ENCODE measurements around the gene KIAA0825. TPM values are rescaled to one million over a fixed set of nuclear protein-coding genes. Genes with fewer than 3 reads are reported as not detected.

Gene KIAA0825
- total and polyA plus RNA-seq, 2 of the 8 experiments (the other 6 are each of a cell fraction or from before 2014, with no cell fraction given): 0.60 to 1.0 TPM

GRCh38 chr5:94420885-94421284, 197.5 kb downstream of the KIAA0825 start:
- DNase-seq (ENCODE audit: low read depth in 1 of 2, low spot score in 2 of 2): no peak
- H4K20me1 ChIP-seq (replicated peaks in 1 of 2; ENCODE audit: control insufficient read depth in 1 of 2, insufficient read depth in 2 of 2, low read length in 2 of 2): no peaks in the 10 kb centered on the region
- 88% methylated on average over 2 of the region's 2 CpGs; no CpG with 5 or more reads in 1 of the 2 experiments for WGBS, 2 experiments (ENCODE audit: extremely low coverage in 1 of 2, insufficient coverage in 1 of 2, insufficient read length in 1 of 2, insufficient replicate concordance in 2 of 2, low coverage in 1 of 2, low lambda C conversion rate in 2 of 2, missing lambda C conversion rate in 1 of 2)
- H3K27me3 ChIP-seq (replicated peaks in 1 of 4; ENCODE audit: control insufficient read depth in 3 of 4, extremely low read depth in 1 of 4, insufficient read depth in 3 of 4, low read length in 3 of 4): no peaks in the 10 kb centered on the region
- no peak overlapping the region for H3K18ac ChIP-seq (ENCODE audit: extremely low read depth, low read length)
- no peak overlapping the region for H3K4me3 ChIP-seq (ENCODE audit: extremely low read depth in 1 of 4, insufficient read depth in 2 of 4, low read depth in 3 of 4, low read length in 4 of 4)
- H4K91ac ChIP-seq (replicated peaks; ENCODE audit: insufficient read length, low read length): no peak overlapping the region
- H2BK12ac ChIP-seq (ENCODE audit: low read depth, low read length): no peak overlapping the region
- H3K9ac ChIP-seq (replicated peaks in 1 of 4; ENCODE audit: extremely low read depth in 1 of 4, low read depth in 3 of 4, low read length in 3 of 4): no peak overlapping the region
- H2BK120ac ChIP-seq (replicated peaks; ENCODE audit: low read depth, low read length): no peak overlapping the region
- H3K79me1 ChIP-seq (ENCODE audit: low read depth, low read length): no peaks in the 10 kb centered on the region
- no peaks in the 10 kb centered on the region for H3K79me2 ChIP-seq (ENCODE audit: control insufficient read depth in 1 of 2, insufficient read depth in 2 of 2, low read length in 2 of 2)
- H3K4me1 ChIP-seq (replicated peaks in 1 of 4; ENCODE audit: control insufficient read depth in 3 of 4, insufficient read depth in 4 of 4, low read length in 3 of 4): no peaks in the 10 kb centered on the region; a peak in 1 of 7 replicates
- H2BK15ac ChIP-seq (ENCODE audit: low read length): no peak overlapping the region
- H2AFZ ChIP-seq (ENCODE audit: low read length): no peak overlapping the region
- H2AK5ac ChIP-seq (ENCODE audit: low read depth, low read length): no peak overlapping the region
- no peak overlapping the region for H4K5ac ChIP-seq (ENCODE audit: insufficient read length, low read depth, low read length)
- no peak overlapping the region for H3K27ac ChIP-seq (ENCODE audit: low read depth, low read length)
- no peak overlapping the region for H3K56ac ChIP-seq (replicated peaks; ENCODE audit: insufficient read length, low read depth, low read length)
- no peak overlapping the region for H2BK20ac ChIP-seq (ENCODE audit: low read length)
- H2BK5ac ChIP-seq (ENCODE audit: low read depth, low read length): no peak overlapping the region
- no peak overlapping the region for H3K14ac ChIP-seq (ENCODE audit: insufficient read length)
- FAIRE-seq: no peak
- no peak overlapping the region for H3K4ac ChIP-seq (replicated peaks; ENCODE audit: insufficient read length, low read depth, low read length)
- ChIA-PET CTCF (ENCODE audit: partially characterized antibody) (no interaction called here), POLR2A (ENCODE audit: partially characterized antibody) (no interaction called here)
- no peak overlapping the region for H3K23ac ChIP-seq (ENCODE audit: insufficient read length)
- no peak overlapping the region for H3K4me2 ChIP-seq (ENCODE audit: insufficient read depth in 1 of 2, low read depth in 2 of 2, low read length in 2 of 2)
- no peak overlapping the region for H4K8ac ChIP-seq (ENCODE audit: extremely low read depth, insufficient read depth, low read length)
- no peaks in the 10 kb centered on the region for H3K36me3 ChIP-seq (ENCODE audit: control insufficient read depth in 2 of 4, insufficient read depth in 4 of 4, low read length in 3 of 4)
- H3K9me3 ChIP-seq (ENCODE audit: insufficient read depth in 2 of 2, low read depth in 1 of 2, low read length in 1 of 2): no peaks in the 10 kb centered on the region
- no peaks in the 10 kb centered on the region for H3K23me2 ChIP-seq (ENCODE audit: low read depth, low read length)
- TF ChIP-seq RXRA (IDR thresholded peaks at IDR 0.05; ENCODE audit: insufficient read depth, low read depth, low read length): no peak
- TF ChIP-seq RFX5 (IDR thresholded peaks at IDR 0.05; ENCODE audit: borderline replicate concordance, low read depth, low read length): no peak
- no peak for TF ChIP-seq SP1 (IDR thresholded peaks at IDR 0.05; ENCODE audit: low read depth, low read length)
- no peak for TF ChIP-seq TAF7 (optimal IDR thresholded peaks at IDR 0.05; ENCODE audit: borderline replicate concordance, low read depth, low read length)
- TF ChIP-seq CBX8 (IDR thresholded peaks at IDR 0.05; ENCODE audit: borderline replicate concordance, low read depth, low read length): no peak
- no peak for TF ChIP-seq KDM1A (IDR thresholded peaks at IDR 0.05; ENCODE audit: borderline replicate concordance, low read length)
